GM18870 (cell line): ENCODE results near the gene PHOSPHO2.

Experiments used
- ATAC-seq: cut with Tn5 transposase; IDR thresholded peaks from one replicate; pipeline ENCODE4 v1.9.1; 2021; ENCODE audit warnings: moderate library complexity; ENCODE audit not compliant: unreplicated experiment

PHOSPHO2 gene, protein sequence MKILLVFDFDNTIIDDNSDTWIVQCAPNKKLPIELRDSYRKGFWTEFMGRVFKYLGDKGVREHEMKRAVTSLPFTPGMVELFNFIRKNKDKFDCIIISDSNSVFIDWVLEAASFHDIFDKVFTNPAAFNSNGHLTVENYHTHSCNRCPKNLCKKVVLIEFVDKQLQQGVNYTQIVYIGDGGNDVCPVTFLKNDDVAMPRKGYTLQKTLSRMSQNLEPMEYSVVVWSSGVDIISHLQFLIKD

DNA sequence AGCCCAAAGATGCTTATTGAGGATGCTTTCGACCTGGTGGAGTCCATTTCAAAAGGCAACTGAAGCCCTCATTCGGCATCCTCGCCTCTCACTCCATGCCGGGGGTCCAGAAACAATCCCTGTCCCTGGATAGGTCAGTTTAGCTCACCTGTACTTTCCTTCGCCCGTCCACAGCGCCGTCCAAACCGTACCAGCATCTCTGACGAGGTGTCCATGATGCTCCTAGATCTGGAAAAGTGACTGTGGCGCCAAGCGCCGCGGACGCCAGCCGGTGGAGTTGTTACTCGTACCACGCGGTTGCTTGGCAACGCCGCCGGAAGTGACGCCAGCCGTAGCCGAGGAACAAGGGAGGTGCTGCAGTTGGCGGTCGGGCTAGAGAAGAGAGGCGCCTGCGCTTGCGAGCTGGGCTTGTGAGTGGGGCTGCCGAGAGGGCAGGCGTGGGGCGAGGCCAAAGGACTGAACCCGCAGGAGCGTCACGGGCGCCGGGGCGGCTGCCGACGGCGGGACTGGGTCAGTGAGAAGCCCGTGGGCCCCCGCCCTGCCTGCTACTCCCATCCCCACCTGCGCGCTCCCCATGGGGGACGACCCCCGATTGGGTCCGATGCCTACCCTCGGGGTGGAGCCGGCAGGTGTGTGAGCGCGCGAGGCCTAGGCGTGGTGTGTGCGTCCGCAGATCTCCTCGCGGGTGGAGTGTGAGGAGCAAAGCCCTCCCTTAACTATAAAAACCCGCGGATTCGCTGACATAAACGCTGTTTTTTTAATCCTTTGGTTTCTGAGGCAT, at the start of gene PHOSPHO2, which contains the start of gene CFAP210:
Gene PHOSPHO2 (plus strand): TSS at position 357 of the 781 bp plus-strand sequence. CDS start 6,503 bp downstream, outside the sequence.
Gene CFAP210 (minus strand): TSS at position 293 of the 781 bp plus-strand sequence. CDS start 78 bp downstream, at position 215.
- ATAC-seq, result peak; percentile 99

DNA sequence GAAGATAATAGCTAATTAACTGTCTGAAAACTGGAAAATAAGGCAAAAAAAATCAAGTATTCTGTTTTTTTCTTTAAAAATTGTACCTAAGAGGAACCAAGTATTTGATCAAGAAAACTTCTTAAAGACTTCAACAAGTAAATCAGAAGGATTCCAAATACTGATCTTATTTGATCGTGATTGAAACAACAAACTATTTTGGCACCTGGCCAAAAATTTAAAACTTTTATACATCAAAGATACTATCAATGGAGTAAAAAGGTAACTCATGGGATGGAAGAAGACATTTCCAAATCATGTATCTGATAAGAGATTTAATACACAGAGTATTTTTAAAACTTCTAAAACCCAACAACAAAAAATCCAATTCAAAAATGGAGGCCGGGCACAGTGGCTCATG, 46.8 kb upstream of the PHOSPHO2 start:
- ATAC-seq, result no peak

DNA sequence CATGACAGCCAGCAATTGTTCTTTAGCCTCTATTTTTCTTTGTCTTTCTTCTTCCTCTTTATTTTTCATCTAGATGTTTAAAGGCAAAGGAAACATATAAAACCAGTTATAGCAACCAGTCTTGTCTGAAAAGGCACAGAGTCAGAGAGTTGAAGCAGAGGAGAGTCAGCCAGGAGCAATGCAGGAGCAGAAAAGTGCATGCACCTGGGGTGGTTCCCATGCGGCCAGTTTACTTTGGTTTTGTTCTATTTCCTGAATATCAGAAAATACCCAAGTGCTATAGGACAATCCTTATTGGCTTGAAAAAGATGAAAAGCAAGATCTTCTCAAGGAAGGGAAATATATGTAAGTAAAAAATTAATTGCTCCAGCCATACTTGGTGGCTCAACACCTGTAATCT, 45.0 kb upstream of the PHOSPHO2 start:
- ATAC-seq, result no peak

DNA sequence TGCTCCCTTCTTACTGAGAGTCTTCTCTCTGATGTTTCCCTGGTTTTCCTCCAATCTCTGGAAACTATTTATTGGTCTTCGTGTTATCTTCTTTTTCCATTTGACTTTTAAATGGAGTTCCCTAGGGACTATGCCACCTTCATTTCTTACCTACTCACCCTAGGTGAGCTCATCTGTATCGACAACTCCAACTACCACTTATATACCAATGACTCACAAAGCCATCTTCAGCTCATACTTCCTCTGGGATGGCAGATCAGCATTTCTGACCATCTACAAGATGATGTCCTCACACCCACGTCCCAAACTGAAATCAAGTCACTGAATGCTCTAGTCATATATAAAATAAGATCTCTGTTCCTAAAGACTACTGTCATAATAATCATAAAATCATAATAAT, 40.6 kb upstream of the PHOSPHO2 start:
- no peak for ATAC-seq

DNA sequence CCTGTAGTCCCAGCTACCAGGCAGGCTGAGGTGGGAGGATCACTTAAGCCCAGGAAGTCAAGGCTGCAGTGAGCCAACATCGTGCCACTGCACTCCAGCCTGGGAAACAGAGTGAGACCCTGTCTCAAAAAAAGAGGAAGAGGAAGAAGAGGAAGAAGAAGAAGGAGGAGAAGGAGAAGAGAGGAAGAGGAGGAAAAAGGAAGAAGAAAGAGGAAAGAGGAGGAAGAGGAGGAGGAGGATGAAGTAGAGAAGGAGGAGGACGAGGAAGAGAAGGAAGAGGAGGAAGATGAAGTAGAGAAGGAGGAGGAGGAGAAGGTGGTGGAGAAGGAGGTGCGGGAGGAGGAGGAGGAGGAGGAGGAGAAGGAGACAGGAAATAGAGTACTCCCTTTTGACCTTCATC, 38.1 kb upstream of the PHOSPHO2 start:
- no peak for ATAC-seq

DNA sequence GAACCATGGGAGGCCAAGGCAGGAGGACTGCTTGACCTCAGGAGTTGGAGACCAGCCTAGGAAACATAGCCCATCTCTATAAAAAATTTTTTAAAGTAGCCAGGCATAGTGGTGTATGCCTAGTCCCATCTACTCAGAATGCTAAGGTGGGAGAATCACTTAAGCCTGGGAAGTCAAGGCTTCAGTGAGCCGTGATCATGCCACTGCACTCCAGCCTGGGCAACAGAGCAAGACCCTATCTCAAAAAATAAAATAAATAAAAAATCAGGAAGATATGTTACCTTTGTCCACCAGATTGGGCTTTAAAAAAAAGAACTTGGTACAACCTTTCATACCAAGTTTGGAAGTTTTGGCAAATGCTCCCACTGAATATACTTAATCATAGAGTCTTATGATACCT, 35.4 kb upstream of the PHOSPHO2 start:
- ATAC-seq, result no peak

DNA sequence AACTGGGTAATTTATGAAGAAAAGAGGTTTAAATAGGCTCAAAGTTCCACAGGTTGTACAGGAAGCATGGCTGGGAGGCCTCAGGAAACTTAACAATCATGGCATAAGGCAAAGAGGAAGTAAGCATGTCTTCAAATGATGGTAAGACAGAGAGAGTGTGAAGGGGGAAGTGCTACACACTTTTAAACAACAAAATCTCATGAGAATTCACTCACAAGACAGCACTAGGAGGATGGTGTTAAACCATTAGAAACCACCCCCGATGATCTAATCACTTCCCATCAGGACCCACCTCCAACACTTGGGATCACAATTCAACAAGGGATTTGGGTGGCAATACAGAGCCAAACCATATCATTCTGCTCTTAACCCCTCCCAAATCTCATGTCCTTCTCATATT, 34.9 kb upstream of the PHOSPHO2 start:
- no peak for ATAC-seq

DNA sequence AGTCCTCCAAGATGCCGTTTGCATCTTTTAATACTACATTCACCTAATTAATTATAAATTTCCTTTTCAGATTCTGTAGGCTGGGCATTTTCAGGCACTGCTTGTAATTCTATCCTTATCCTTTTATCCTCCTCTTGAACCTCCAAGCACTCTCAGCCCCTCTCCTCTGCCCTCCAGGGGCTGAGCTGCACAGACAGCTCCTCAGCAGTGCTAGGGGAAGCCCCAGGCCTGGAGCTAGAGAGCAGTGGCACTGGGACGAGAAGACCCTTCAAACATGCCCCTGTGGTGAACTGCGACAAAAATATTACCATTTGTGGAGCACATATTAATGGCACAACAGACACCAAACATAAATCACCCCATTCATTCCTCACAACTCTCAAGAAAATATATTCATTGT, 33.0 kb upstream of the PHOSPHO2 start:
- no peak for ATAC-seq

DNA sequence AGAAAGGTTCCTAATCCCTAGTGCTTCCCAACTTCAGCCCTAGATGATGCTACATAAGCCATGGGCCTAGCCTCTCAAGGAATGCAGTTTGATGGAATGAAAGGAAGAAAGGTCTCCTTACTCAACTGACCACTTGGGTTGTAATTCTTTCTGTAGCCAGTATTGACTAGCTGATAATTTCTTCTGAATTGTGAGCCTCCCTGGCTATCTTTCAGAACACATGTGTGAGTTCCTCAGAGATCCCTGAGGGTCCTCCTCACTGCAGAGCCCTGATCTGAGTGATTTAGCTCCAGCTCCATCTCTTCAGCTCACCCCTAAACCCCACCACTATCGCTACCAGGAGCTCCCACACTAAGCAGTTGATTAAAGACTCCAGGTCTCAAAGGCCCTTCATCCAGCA, 31.5 kb upstream of the PHOSPHO2 start:
- no peak for ATAC-seq

DNA sequence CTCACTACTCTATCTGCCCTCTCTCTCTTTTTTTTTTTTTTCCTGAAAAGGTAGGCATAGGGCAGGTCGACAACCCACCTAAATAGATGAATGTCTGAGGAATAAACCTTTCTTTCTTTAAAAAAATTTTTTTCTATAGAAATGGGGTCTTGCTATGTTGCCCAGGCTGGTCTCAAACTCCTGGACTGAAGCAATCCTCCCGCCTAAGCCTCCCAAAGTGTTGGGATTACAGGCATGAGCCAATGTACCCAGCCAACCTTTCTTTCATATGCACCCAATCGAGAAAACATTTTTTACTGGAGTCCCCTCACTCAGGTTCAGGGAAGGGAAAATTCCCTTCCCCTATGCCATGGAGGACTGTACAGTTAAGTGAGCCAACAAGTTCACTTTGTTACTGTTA, 31.0 kb upstream of the PHOSPHO2 start:
- no peak for ATAC-seq

DNA sequence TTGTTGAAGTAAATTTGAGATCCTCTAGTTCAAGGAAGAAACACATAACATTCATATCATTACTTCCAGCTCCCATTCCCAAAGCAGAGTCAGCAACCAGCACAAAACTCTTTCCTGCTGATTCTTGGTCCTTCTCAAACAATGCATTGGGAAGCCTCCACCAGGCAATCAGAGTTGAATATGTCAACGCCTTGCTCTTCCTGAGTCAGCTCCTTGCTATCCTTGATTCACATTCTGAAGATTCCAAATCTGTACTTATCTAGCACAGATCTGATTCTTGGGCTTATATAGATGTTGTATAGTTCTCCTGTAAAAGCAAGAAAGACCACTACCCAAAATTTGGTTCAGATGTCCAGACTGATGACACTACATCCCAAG, 29.7 kb upstream of the PHOSPHO2 start:
- ATAC-seq, result no peak

DNA sequence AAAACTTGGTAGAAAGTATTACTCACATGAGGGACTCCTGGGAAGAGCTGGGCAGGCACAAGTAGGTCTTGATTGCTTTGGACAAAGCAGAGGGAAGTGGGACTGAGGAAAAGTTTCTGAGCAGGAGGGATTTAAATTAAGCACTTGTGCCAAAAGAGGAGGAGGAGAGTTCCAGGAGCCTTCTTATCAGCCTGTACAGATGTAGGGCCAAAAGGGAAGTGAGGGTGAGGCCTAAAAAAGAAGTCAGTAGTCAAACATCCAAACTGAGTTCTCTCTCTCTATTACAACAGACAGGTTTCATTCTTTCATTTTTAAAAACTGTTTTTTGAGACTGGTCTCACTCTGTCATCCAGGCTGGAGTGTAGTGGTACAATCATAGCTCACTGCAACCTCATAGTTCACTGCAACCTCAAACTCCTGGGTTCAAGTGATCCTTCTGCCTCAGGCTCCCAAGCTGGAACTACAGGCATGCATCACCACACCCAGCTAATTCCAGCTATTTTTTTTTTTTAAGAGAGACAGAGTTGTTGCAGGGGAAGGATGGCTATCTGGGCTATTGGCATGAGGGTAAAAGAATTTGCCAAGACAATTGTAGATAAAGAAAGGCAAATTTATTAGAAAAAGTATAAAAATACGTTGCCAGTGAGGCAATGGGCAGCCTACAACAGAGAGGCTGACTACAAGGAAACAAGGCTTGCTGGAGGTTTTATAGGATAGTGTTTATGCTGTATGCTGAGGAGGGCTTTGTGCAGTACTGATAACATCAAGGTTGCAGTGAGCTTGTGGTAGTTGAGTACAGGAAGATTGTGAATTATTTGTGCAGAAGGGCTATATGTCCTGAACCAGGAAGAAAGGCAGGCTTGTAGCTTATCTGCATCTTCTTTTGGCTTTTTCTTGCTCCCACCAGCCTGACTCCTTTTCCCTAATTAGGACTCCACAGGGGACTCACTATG, 29.0 kb upstream of the PHOSPHO2 start:
- ATAC-seq, result no peak

DNA sequence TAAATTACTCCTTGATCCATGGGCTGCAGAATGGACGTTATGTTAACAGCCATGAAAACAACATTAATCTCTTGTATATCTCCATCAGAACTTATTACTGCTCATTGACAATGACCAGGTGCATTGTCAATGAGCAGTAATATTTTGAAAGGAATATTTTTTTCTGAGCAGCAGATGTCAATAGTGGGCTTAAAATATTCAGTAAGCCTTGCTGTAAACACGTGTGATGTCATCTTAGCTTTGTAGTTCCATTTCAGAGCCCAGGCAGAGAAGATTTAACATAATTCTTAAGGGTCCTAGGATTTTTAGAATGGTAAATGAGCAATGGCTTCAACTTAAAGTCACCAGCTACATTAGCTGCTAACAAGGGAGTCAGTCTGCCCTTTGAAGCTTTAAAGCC, 26.7 kb upstream of the PHOSPHO2 start:
- ATAC-seq, result no peak

DNA sequence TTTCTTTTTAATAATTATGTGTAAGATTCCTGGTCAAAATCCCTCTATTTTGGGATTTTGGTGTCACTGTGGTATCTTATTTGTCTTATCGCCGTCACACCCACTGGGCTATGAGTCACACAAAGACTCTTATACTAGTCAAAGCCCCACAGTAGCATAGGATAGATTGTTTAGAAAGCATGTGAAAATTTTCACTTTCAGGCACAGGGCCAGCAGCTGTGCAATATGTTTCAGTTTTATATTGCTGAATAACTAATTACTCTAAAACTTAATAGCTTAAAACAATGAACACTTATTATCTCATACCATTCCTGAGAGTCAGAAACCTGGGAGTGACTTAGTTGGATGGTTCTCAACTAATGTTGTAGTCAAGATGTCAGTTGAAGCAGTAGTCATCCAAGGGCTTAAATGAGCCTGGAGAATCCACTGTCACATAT, 24.0 kb upstream of the PHOSPHO2 start:
- ATAC-seq, result no peak

DNA sequence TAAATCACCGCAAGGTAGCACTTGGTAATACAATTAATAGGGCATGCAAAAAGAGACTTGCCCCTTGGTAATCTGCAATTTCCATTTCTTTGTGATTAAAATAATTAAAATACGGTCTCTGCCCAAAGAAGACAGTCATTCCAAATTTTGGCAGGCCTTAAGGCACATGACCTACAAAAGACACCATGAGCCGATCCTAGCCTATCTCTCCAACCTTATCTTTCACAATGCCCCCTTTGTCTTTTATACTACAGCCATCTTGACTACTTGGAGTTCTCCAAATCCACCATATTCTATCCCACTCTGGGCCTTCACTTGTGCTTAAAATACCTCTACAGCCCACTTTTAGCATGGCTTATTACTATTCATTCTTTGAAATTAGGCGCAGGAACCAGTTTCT, 23.3 kb upstream of the PHOSPHO2 start:
- no peak for ATAC-seq

DNA sequence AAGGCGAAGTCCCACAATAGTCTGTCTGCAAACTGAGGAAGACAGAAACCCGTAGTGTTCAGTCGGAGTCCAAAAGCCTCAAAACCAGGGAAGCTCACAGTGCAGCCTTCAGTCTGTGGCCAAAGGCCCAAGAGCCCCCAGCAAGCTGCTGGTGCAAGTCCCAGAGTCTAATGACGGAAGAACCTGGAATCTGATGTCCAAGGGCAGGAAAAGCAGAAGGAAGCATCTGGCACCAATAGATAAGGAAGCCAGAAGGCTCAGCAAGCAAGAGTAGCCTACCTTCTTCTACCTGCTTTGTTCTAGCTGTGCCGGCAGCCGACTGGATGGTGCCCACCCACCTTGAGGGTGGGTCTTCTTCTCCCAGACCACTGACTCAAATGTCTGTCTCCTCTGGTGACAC, 21.9 kb upstream of the PHOSPHO2 start:
- no peak for ATAC-seq

DNA sequence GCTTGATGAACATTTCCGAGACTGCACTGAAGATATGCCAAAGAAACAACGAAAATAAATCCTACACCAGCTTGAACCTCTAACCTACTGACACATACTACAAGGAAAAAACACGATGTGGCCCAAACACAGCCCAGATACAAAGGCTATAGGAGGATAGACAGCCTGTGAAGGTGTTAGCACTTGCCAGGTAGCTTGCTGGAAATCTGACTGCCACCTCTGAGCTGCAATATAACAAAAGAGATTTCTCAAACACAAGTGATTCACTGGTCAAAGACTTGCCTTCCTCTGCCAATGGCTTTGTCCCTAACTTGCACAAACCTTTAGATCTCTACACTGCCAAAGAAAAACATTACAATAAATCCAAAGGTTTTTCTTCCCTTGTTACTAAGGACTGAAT, 21.2 kb upstream of the PHOSPHO2 start:
- no peak for ATAC-seq

DNA sequence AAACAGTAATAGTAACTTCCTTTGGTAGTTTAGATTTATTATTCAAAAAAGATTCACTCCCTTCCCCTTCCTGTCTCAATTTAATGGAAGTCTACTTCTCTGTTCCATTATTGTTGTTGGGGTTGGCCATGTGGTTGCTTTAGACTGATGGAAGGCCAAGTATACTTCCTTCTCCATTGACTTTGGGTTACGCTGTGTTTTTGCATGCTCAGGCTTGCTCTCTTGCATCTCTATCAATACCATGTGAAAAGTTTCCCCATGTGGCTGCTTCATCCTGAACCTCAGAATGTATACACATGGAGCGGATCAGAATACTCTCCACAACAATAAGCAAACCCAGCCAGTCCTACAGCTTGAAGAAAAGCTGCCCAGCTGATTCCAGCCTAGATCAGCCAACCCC, 20.3 kb upstream of the PHOSPHO2 start:
- ATAC-seq, result no peak

DNA sequence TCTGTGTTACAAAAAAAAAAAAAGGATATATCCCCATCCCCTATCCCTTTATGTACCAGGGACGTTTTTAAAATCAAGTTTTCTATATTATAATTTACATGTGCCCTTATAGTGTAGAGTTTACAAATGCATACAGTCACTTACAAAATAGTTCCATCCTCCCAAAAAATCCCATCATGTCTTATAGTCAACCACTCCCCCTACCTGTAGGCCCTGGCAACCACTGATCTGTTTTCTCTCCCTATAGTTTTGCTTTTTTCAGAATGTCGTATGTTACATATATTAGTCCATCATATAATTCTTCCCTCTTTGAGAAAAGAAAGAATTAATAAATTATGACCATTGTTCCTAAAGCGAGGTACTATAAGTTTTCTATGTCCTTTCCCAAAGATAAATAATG, 17.9 kb upstream of the PHOSPHO2 start:
- no peak for ATAC-seq

DNA sequence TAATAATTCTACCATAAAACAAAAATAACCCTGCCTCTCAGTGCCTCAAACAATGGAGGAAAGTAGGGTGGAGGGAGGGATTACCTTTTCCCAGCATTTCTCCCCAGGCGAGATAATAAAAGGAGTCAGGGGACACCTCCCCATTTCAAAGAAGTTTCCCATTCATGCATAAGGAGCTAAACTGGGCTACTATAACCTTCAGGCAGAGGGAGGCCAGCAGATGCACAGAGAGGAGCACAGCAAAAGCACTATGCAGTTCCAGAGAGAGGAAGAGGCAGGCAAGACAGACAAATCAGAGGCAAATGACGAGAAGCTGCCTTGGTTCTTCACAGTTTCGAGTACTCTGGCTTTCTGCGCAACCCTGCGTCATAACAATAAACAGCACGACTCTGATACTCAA, 17.4 kb upstream of the PHOSPHO2 start:
- no peak for ATAC-seq

DNA sequence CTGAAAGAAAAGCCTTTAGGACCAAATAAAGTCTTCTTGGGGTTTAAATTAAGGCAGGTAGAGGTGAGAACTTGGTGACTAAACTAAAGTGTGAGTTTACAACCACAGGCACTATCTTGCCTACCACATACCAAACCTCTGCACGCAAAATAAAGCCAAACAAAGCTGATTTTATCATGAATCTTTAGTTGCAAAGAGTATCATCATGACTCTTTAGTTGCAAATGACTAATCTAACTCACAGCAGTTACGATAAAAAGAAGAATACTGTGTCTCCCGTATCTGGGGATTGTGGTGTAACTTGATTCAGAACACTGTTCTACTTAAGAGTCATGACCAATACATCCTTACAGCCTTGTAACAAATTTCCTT, 11.2 kb upstream of the PHOSPHO2 start:
- no peak for ATAC-seq
